Adrenal gland (tissue), 5 donors: ENCODE data around the gene ARFGEF2.

Experiments used
- POLR2A ChIP-seq, 2 donors: fragments of 450-650 bp; IDR thresholded peaks; one replicate each; pipeline ENCODE4 v1.6.1; 2017; ENCODE audit warnings: antibody characterized with exemption in 2 of 2, mild to moderate bottlenecking in 2 of 2, moderate library complexity in 1 of 2
- TF ChIP-seq, protein P1 (sequence below), 6 experiments: fragments of 450-650 bp in 4 of 6; fragments of 200-600 bp in 2 of 6; sonication (generic) in 1 of 6; IDR thresholded peaks; 1 replicate in 5 of 6; 2 replicates in 1 of 6; pipeline versions ENCODE4 v1.5.1 to v1.8.0; 2016 to 2021; ENCODE audit warnings: antibody characterized with exemption in 6 of 6, mild to moderate bottlenecking in 2 of 6, moderate library complexity in 1 of 6
- donor health status: DM: no; HTN: no; CAD: no.

DNA sequence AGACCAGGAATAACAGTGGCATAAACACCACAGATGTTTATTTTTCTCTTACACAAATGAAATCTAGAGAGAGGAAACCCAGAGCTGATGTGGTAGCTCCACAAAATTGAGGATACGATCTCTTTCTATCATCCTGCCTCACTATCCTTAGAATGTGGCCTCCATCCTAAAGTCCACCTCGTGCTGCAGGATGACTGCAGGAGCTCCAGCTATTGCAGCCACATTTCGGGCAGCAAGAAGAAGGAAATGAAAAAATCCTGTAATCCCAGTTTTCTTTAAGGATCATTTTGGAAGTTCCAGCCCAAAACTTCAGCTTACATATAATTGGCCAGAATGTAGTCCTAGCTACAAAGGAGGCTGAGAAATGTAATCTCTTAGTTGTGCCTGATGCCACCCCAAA, 41.2 kb upstream of the ARFGEF2 start:
- TF ChIP-seq, protein P1, sequence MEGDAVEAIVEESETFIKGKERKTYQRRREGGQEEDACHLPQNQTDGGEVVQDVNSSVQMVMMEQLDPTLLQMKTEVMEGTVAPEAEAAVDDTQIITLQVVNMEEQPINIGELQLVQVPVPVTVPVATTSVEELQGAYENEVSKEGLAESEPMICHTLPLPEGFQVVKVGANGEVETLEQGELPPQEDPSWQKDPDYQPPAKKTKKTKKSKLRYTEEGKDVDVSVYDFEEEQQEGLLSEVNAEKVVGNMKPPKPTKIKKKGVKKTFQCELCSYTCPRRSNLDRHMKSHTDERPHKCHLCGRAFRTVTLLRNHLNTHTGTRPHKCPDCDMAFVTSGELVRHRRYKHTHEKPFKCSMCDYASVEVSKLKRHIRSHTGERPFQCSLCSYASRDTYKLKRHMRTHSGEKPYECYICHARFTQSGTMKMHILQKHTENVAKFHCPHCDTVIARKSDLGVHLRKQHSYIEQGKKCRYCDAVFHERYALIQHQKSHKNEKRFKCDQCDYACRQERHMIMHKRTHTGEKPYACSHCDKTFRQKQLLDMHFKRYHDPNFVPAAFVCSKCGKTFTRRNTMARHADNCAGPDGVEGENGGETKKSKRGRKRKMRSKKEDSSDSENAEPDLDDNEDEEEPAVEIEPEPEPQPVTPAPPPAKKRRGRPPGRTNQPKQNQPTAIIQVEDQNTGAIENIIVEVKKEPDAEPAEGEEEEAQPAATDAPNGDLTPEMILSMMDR (IDR thresholded peaks at IDR 0.05), result no peak
- TF ChIP-seq POLR2A (IDR thresholded peaks at IDR 0.05), result no peak
